SK-N-SH treated with all-trans-retinoic acid at 6 μM for 48 hours (cell line): Measurements from ENCODE around the gene PCNT.

Experiments
- ARNTL ChIP-seq: fragments of 450-650 bp; formaldehyde crosslinking; IDR thresholded peaks from 2 replicates; pipeline ENCODE4 v1.5.0; 2020; ENCODE audit warnings: low read depth, mild to moderate bottlenecking, moderate library complexity, borderline replicate concordance
- BACH2 ChIP-seq: fragments of 250-450 bp; sonication (Bioruptor Pico); IDR thresholded peaks from 2 replicates; pipeline ENCODE4 v1.9.0; 2021; ENCODE audit warnings: mild to moderate bottlenecking, borderline replicate concordance
- CSDC2 ChIP-seq: fragments of 250-450 bp; sonication (Bioruptor Pico); IDR thresholded peaks from 2 replicates; pipeline ENCODE4 v1.5.0; 2020; ENCODE audit warnings: mild to moderate bottlenecking, moderate library complexity
- PPARA ChIP-seq: fragments of 250-450 bp; sonication (Bioruptor Pico); IDR thresholded peaks from 2 replicates; pipeline ENCODE4 v1.5.0; 2020; ENCODE audit warnings: mild to moderate bottlenecking, borderline replicate concordance
- RARB ChIP-seq: fragments of 250-450 bp; sonication (Bioruptor Pico); IDR thresholded peaks from 2 replicates; pipeline ENCODE4 v1.8.0; 2021; ENCODE audit warnings: mild to moderate bottlenecking, moderate library complexity
- ZFP30 ChIP-seq: fragments of 450-650 bp; formaldehyde crosslinking; IDR thresholded peaks from 2 replicates; pipeline ENCODE4 v1.5.0; 2022; ENCODE audit warnings: mild to moderate bottlenecking, moderate library complexity
- ZNF70 ChIP-seq: fragments of 450-650 bp; formaldehyde crosslinking; IDR thresholded peaks from 2 replicates; pipeline ENCODE4 v1.5.0; 2020; ENCODE audit warnings: mild to moderate bottlenecking, moderate library complexity
- TF ChIP-seq, protein P1 (sequence below): fragments of 250-450 bp; sonication (Bioruptor Pico); IDR thresholded peaks from 2 replicates; pipeline ENCODE4 v1.5.0; 2020; ENCODE audit warnings: mild to moderate bottlenecking, moderate library complexity
- TF ChIP-seq, protein P2 (sequence below): fragments of 250-450 bp; sonication (Bioruptor Pico); IDR thresholded peaks from 2 replicates; pipeline ENCODE4 v1.8.0; 2020; ENCODE audit warnings: mild to moderate bottlenecking, moderate library complexity, borderline replicate concordance
- TF ChIP-seq, protein P3 (sequence below): fragments of 250-450 bp; sonication (Bioruptor Pico); IDR thresholded peaks from 2 replicates; pipeline ENCODE4 v1.5.1; 2020; ENCODE audit warnings: low read depth, mild to moderate bottlenecking, moderate library complexity

DNA sequence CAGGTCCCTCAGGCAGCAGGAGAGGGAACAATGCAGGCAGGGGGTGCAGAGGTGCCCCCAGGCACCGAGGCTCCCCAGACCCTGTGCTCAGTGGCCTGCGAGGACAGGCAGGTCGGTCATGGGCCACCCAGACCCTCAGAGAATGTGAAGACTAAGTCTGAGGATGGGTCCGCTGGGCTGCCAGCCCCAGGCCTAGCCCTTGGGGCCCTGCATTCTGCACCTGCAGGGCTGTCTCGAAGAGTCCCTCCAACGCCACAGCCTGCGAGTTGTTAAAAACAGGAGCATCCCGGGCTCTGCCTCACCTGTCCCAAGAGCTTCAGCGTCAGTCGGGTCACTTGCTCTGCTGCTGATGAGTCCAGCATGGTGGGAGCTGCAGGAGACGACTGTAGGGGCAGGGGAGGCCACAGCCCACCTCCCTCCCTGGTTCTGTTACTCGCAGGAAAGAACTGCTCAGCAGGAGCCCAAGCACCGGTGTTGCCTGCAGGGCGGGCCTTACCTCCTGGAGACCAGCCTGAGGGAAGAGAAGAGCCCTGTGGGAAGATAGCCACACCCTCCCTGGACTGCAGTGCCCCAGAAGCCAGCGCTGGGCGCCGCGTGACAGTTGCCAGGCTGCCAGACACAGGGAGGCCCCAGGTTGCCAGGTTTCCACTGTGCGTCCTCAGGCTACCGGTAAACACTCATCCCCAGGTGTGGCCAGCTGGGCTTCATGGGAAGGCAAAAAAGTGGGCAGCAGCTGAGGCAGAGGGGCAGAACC is 6.1 kb upstream of the PCNT start:
- TF ChIP-seq BACH2 (CRISPR knock-in tag) (no peak), ARNTL (CRISPR knock-in tag) (no peak), PPARA (CRISPR knock-in tag) (no peak), CSDC2 (CRISPR knock-in tag) (no peak), ZFP30 (no peak), ZNF70 (no peak), RARB (CRISPR knock-in tag) (no peak)
- TF ChIP-seq, protein P1, sequence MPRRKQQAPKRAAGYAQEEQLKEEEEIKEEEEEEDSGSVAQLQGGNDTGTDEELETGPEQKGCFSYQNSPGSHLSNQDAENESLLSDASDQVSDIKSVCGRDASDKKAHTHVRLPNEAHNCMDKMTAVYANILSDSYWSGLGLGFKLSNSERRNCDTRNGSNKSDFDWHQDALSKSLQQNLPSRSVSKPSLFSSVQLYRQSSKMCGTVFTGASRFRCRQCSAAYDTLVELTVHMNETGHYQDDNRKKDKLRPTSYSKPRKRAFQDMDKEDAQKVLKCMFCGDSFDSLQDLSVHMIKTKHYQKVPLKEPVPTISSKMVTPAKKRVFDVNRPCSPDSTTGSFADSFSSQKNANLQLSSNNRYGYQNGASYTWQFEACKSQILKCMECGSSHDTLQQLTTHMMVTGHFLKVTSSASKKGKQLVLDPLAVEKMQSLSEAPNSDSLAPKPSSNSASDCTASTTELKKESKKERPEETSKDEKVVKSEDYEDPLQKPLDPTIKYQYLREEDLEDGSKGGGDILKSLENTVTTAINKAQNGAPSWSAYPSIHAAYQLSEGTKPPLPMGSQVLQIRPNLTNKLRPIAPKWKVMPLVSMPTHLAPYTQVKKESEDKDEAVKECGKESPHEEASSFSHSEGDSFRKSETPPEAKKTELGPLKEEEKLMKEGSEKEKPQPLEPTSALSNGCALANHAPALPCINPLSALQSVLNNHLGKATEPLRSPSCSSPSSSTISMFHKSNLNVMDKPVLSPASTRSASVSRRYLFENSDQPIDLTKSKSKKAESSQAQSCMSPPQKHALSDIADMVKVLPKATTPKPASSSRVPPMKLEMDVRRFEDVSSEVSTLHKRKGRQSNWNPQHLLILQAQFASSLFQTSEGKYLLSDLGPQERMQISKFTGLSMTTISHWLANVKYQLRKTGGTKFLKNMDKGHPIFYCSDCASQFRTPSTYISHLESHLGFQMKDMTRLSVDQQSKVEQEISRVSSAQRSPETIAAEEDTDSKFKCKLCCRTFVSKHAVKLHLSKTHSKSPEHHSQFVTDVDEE (CRISPR knock-in tag) = no peak
- TF ChIP-seq, protein P2, sequence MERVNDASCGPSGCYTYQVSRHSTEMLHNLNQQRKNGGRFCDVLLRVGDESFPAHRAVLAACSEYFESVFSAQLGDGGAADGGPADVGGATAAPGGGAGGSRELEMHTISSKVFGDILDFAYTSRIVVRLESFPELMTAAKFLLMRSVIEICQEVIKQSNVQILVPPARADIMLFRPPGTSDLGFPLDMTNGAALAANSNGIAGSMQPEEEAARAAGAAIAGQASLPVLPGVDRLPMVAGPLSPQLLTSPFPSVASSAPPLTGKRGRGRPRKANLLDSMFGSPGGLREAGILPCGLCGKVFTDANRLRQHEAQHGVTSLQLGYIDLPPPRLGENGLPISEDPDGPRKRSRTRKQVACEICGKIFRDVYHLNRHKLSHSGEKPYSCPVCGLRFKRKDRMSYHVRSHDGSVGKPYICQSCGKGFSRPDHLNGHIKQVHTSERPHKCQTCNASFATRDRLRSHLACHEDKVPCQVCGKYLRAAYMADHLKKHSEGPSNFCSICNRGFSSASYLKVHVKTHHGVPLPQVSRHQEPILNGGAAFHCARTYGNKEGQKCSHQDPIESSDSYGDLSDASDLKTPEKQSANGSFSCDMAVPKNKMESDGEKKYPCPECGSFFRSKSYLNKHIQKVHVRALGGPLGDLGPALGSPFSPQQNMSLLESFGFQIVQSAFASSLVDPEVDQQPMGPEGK (CRISPR knock-in tag) = no peak
- TF ChIP-seq, protein P3, sequence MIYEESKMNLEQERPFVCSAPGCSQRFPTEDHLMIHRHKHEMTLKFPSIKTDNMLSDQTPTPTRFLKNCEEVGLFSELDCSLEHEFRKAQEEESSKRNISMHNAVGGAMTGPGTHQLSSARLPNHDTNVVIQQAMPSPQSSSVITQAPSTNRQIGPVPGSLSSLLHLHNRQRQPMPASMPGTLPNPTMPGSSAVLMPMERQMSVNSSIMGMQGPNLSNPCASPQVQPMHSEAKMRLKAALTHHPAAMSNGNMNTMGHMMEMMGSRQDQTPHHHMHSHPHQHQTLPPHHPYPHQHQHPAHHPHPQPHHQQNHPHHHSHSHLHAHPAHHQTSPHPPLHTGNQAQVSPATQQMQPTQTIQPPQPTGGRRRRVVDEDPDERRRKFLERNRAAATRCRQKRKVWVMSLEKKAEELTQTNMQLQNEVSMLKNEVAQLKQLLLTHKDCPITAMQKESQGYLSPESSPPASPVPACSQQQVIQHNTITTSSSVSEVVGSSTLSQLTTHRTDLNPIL (CRISPR knock-in tag) = no peak
